HepG2 (cell line): ENCODE data around the gene SELENOS. TPM values are rescaled to one million over a fixed set of nuclear protein-coding genes. Genes with fewer than 3 reads are reported as not detected.

ENCODE experiments used
- ATAD3A ChIP-seq: sonication (generic); formaldehyde crosslinking; IDR thresholded peaks from 2 replicates; pipeline ENCODE4 v1.4.0; 2020; ENCODE audit warnings: missing genetic modification reagents
- ATF7 ChIP-seq, 2 experiments: fragments of 450-650 bp in 1 of 2; sonication (generic) in 1 of 2; formaldehyde crosslinking in 1 of 2; IDR thresholded peaks; 2 replicates each; pipeline versions ENCODE4 v1.4.0 to v1.6.1; 2016 to 2020; ENCODE audit warnings: antibody characterized with exemption in 1 of 2, mild to moderate bottlenecking in 1 of 2, missing genetic modification reagents in 1 of 2
- CENPT ChIP-seq: sonication (generic); formaldehyde crosslinking; IDR thresholded peaks from 2 replicates; pipeline ENCODE4 v1.8.0; 2022; ENCODE audit warnings: low read depth, mild to moderate bottlenecking, moderate library complexity, missing genetic modification reagents
- KIAA2018 ChIP-seq: sonication (generic); formaldehyde crosslinking; IDR thresholded peaks from 2 replicates; pipeline ENCODE4 v1.5.0; 2020; ENCODE audit warnings: mild to moderate bottlenecking, missing genetic modification reagents, borderline replicate concordance
- MXD4 ChIP-seq: IDR thresholded peaks from 2 replicates; pipeline ENCODE4 v1.6.1; 2016; ENCODE audit warnings: mild to moderate bottlenecking, missing biosample characterization, missing genetic modification reagents
- MXI1 ChIP-seq: IDR thresholded peaks from 3 replicates; pipeline ENCODE4 v1.6.1; 2012; ENCODE audit warnings: low read depth, low read length, inconsistent platforms, borderline replicate concordance
- RBFOX2 ChIP-seq: fragments of 200-400 bp; formaldehyde crosslinking; IDR thresholded peaks from 2 replicates; pipeline ENCODE4 v1.6.1; 2017; ENCODE audit warnings: low read depth, mild to moderate bottlenecking, low read length
- RERE ChIP-seq: IDR thresholded peaks from 2 replicates; pipeline ENCODE4 v1.6.1; 2016; ENCODE audit warnings: low read depth, missing genetic modification reagents, missing compliant biosample characterization
- SPEN ChIP-seq: sonication (generic); formaldehyde crosslinking; IDR thresholded peaks from 2 replicates; pipeline ENCODE4 v1.5.1; 2020; ENCODE audit warnings: low read depth, mild to moderate bottlenecking, missing genetic modification reagents
- TIGD3 ChIP-seq: sonication (generic); formaldehyde crosslinking; IDR thresholded peaks from 2 replicates; pipeline ENCODE4 v1.5.1; 2020; ENCODE audit warnings: mild to moderate bottlenecking, missing genetic modification reagents, borderline replicate concordance
- ZBTB20 ChIP-seq: sonication (generic); formaldehyde crosslinking; IDR thresholded peaks from 2 replicates; pipeline ENCODE4 v1.8.1; 2023; ENCODE audit warnings: missing genetic modification reagents, low read depth, mild to moderate bottlenecking, borderline replicate concordance
- ZNF3 ChIP-seq: IDR thresholded peaks from 2 replicates; pipeline ENCODE4 v1.7.0; 2017; ENCODE audit warnings: inconsistent platforms
- ZNF878 ChIP-seq: sonication (generic); formaldehyde crosslinking; IDR thresholded peaks from 2 replicates; pipeline ENCODE4 v1.8.1; 2023; ENCODE audit warnings: mild to moderate bottlenecking, missing genetic modification reagents, moderate library complexity
- polyA plus RNA-seq, 8 experiments: library from polyadenylated mRNA; depleted of rRNA in 3 of 8; stranded (reverse) in 7 of 8; unstranded in 1 of 8; fragments of >200 nt; fragmentation: Illumina TruSeq in 4 of 8; extraction: Trizol in 4 of 8; gene quantifications; 2 replicates each; pipeline versions ENCODE4 v1.2.1 to v1.2.3, GENCODE V29; 2011 to 2016; ENCODE audit warnings: low read depth in 4 of 8, missing spikeins in 1 of 8, mixed read lengths in 1 of 8; ENCODE audit not compliant: insufficient read depth in 1 of 8
- total RNA-seq, 5 experiments: library from RNA; depleted of rRNA; stranded (reverse); fragments of >200 nt; fragmentation: Illumina TruSeq; extraction: Trizol; gene quantifications; 2 replicates each; pipeline ENCODE4 v1.2.3, GENCODE V29; 2016; ENCODE audit warnings: low read depth in 1 of 5

Gene SELENOS
- total and polyA plus RNA-seq, 2 of the 13 experiments (the other 11 are each of a cell fraction or from before 2014, with no cell fraction given): 63.0 to 66.1 TPM

- TF ChIP-seq RERE (CRISPR knock-in tag): no peak
- peak; percentile 83 for TF ChIP-seq MXD4 (CRISPR knock-in tag)
- no peak for TF ChIP-seq ZNF3 (CRISPR knock-in tag)
- TF ChIP-seq ZNF878 (CRISPR knock-in tag): no peak
- no peak for TF ChIP-seq KIAA2018 (CRISPR knock-in tag)
- peak; percentile 74 for TF ChIP-seq SPEN
- TF ChIP-seq MXI1: peak; percentile 98; the same call in 2 of the 3 replicates
- peak; percentile 59; the same call in 1 of the 2 replicates for TF ChIP-seq CENPT (CRISPR knock-in tag)
- no peak for TF ChIP-seq ATAD3A (CRISPR knock-in tag)
- TF ChIP-seq ZBTB20 (CRISPR knock-in tag): no peak
- no peak for TF ChIP-seq TIGD3 (CRISPR knock-in tag)
- peak; percentile 93 for TF ChIP-seq RBFOX2
- TF ChIP-seq ATF7 (IDR thresholded peaks at IDR 0.05): no peak
- 0 out of 2 replicates have a peak, but pooled peaks have one; percentile 26 for TF ChIP-seq ATF7 (CRISPR knock-in tag; IDR thresholded peaks at IDR 0.05)
Observed at GRCh38 chr15:101277038-101277822, at the start of gene SELENOS (continued).
